LNCaP clone FGC (cell line): ENCODE results near the gene MEG3.

Source experiments
- DNase-seq: peaks from one replicate; pipeline ENCODE4 v3.0.0-alpha.2; 2011; ENCODE audit warnings: low read depth
- H3K4me3 ChIP-seq: 2 replicates; pipeline ENCODE4 v1.5.1; 2011; ENCODE audit warnings: mild to moderate bottlenecking, low read depth, low read length, control low read depth
- CTCF ChIP-seq: IDR thresholded peaks from 2 replicates; pipeline ENCODE4 v1.5.1; 2012; ENCODE audit warnings: mild to moderate bottlenecking; ENCODE audit not compliant: control insufficient read depth, insufficient read depth; ENCODE audit errors: extremely low read depth

Gene MEG3

GRCh38 chr14:100850841-100851585 is 25.1 kb downstream of the MEG3 start:
- DNase-seq = peak; percentile 15
- peak; percentile 97 for TF ChIP-seq CTCF

GRCh38 chr14:100851586-100851916 is 25.6 kb downstream of the MEG3 start:
- TF ChIP-seq CTCF = no peak
- no peak overlapping the region for H3K4me3 ChIP-seq
- DNase-seq = no peak

More at GRCh38 chr14:100850841-100851585, 25.1 kb downstream of the MEG3 start:
- no peak overlapping the region for H3K4me3 ChIP-seq

- H3K4me3 ChIP-seq = no peak overlapping the region
- DNase-seq = no peak
- no peak for TF ChIP-seq CTCF
Observed at GRCh38 chr14:100851946-100852620, 26.2 kb downstream of the MEG3 start.

GRCh38 chr14:100854435-100854834 is 28.5 kb downstream of the MEG3 start:
- no peak overlapping the region for H3K4me3 ChIP-seq
- no peak for TF ChIP-seq CTCF
- no peak for DNase-seq

- peak; percentile 32; the same call in 1 of the 2 replicates for TF ChIP-seq CTCF
- DNase-seq = no peak
- no peak overlapping the region for H3K4me3 ChIP-seq
Observed at GRCh38 chr14:100855256-100855930, 29.5 kb downstream of the MEG3 start.

GRCh38 chr14:100856056-100856950 is 30.4 kb downstream of the MEG3 start:
- DNase-seq = no peak
- no peak overlapping the region for H3K4me3 ChIP-seq
- no peak for TF ChIP-seq CTCF
